ENCODE results near the gene STK39. TPM values are rescaled to one million over a fixed set of nuclear protein-coding genes. Genes with fewer than 3 reads are reported as not detected.
A peak's percentile ranks its signal among the peaks of the same experiment; 100 is the strongest.

Gene STK39
- total and polyA plus RNA-seq, 9 of the 15 experiments (the other 6 are each of a cell fraction or from before 2014, with no cell fraction given): 0.19 to 0.76 (median 0.51) TPM

GRCh38 chr2:167940734-167941507 is 306.5 kb downstream of the STK39 start (continued):
- no peak for TF ChIP-seq ELK3 (CRISPR knock-in tag; IDR thresholded peaks at IDR 0.05)
- TF ChIP-seq, protein P1, sequence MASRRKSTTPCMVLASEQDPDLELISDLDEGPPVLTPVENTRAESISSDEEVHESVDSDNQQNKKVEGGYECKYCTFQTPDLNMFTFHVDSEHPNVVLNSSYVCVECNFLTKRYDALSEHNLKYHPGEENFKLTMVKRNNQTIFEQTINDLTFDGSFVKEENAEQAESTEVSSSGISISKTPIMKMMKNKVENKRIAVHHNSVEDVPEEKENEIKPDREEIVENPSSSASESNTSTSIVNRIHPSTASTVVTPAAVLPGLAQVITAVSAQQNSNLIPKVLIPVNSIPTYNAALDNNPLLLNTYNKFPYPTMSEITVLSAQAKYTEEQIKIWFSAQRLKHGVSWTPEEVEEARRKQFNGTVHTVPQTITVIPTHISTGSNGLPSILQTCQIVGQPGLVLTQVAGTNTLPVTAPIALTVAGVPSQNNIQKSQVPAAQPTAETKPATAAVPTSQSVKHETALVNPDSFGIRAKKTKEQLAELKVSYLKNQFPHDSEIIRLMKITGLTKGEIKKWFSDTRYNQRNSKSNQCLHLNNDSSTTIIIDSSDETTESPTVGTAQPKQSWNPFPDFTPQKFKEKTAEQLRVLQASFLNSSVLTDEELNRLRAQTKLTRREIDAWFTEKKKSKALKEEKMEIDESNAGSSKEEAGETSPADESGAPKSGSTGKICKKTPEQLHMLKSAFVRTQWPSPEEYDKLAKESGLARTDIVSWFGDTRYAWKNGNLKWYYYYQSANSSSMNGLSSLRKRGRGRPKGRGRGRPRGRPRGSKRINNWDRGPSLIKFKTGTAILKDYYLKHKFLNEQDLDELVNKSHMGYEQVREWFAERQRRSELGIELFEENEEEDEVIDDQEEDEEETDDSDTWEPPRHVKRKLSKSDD (conservative IDR thresholded peaks at IDR 0.05; ENCODE audit: low read length): peak; percentile 95
- no peak for TF ChIP-seq MCM5 (IDR thresholded peaks at IDR 0.05; ENCODE audit: low read depth)
- TF ChIP-seq ARID4B (CRISPR knock-in tag; IDR thresholded peaks at IDR 0.05): no peak
- TF ChIP-seq ZNF551 (CRISPR knock-in tag; IDR thresholded peaks at IDR 0.05): no peak
- no peak for TF ChIP-seq ZNF165 (CRISPR knock-in tag; IDR thresholded peaks at IDR 0.05; ENCODE audit: borderline replicate concordance)
- no peak for TF ChIP-seq BHLHE40 (IDR thresholded peaks at IDR 0.05; ENCODE audit: low read length)
- TF ChIP-seq, protein P2, sequence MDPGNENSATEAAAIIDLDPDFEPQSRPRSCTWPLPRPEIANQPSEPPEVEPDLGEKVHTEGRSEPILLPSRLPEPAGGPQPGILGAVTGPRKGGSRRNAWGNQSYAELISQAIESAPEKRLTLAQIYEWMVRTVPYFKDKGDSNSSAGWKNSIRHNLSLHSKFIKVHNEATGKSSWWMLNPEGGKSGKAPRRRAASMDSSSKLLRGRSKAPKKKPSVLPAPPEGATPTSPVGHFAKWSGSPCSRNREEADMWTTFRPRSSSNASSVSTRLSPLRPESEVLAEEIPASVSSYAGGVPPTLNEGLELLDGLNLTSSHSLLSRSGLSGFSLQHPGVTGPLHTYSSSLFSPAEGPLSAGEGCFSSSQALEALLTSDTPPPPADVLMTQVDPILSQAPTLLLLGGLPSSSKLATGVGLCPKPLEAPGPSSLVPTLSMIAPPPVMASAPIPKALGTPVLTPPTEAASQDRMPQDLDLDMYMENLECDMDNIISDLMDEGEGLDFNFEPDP (CRISPR knock-in tag; IDR thresholded peaks at IDR 0.05): no peak
- TF ChIP-seq RFX7 (CRISPR knock-in tag; IDR thresholded peaks at IDR 0.05): no peak
- TF ChIP-seq, protein P3, sequence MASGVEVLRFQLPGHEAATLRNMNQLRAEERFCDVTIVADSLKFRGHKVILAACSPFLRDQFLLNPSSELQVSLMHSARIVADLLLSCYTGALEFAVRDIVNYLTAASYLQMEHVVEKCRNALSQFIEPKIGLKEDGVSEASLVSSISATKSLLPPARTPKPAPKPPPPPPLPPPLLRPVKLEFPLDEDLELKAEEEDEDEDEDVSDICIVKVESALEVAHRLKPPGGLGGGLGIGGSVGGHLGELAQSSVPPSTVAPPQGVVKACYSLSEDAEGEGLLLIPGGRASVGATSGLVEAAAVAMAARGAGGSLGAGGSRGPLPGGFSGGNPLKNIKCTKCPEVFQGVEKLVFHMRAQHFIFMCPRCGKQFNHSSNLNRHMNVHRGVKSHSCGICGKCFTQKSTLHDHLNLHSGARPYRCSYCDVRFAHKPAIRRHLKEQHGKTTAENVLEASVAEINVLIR (CRISPR knock-in tag; IDR thresholded peaks at IDR 0.05): no peak
- no peak for TF ChIP-seq FOXP4 (CRISPR knock-in tag; IDR thresholded peaks at IDR 0.05; ENCODE audit: borderline replicate concordance)
- no peak; the same call in 1 of the 2 replicates for TF ChIP-seq GATAD2B (IDR thresholded peaks at IDR 0.05; ENCODE audit: borderline replicate concordance)
- TF ChIP-seq KAT8 (IDR thresholded peaks at IDR 0.05; ENCODE audit: low read depth): no peak
- no peak for TF ChIP-seq DIDO1 (tag; IDR thresholded peaks at IDR 0.05; ENCODE audit: low read depth)

All from K562 (cell line).